Lower leg skin (tissue), 4 donors: ENCODE measurements around the gene ENTR1. TPM values are rescaled to one million over a fixed set of nuclear protein-coding genes. Genes with fewer than 3 reads are reported as not detected.

Source experiments
- DNase-seq, 2 donors: peaks; one replicate each; pipeline ENCODE4 v3.0.0-alpha.2; 2019; ENCODE audit warnings: low spot score in 2 of 2
- H3K4me3 ChIP-seq: fragments of 200-600 bp; sonication (generic); 2 replicates; pipeline ENCODE4 v1.5.1; 2017; ENCODE audit warnings: mild to moderate bottlenecking, low read depth; ENCODE audit not compliant: poor library complexity, severe bottlenecking
- POLR2A ChIP-seq, 2 donors: fragments of 450-650 bp; IDR thresholded peaks; one replicate each; pipeline ENCODE4 v1.6.1; 2016 to 2017; ENCODE audit warnings: antibody characterized with exemption in 2 of 2, mild to moderate bottlenecking in 1 of 2, moderate library complexity in 1 of 2
- WGBS, 2 donors: methylation state at CpG; one replicate each; pipeline ENCODE4 v1.1.5; 2018; 5-methylcytosine and 5-hydroxymethylcytosine counted together
- intact Hi-C: fragments of 100-400 bp; cut with DNase I; formaldehyde crosslinking; loops from one replicate; pipeline ENCODE4 v1.15.0; 2023; ENCODE audit warnings: low total_unique reads
- total RNA-seq, 4 donors: library from RNA; depleted of rRNA; stranded (reverse); fragments of >200 nt; gene quantifications; one replicate each; pipeline ENCODE4 v1.1.0, GENCODE V29; 2016
- TF ChIP-seq, protein P1 (sequence below), 3 donors: fragments of 450-650 bp; IDR thresholded peaks; one replicate each; pipeline ENCODE4 v1.5.1; 2016; ENCODE audit warnings: antibody characterized with exemption in 3 of 3, mild to moderate bottlenecking in 3 of 3, moderate library complexity in 2 of 3

ENTR1 gene
- total RNA-seq, 4 donors from 2014 or later = 29.8 to 46.2 (median 36.6) TPM

DNA sequence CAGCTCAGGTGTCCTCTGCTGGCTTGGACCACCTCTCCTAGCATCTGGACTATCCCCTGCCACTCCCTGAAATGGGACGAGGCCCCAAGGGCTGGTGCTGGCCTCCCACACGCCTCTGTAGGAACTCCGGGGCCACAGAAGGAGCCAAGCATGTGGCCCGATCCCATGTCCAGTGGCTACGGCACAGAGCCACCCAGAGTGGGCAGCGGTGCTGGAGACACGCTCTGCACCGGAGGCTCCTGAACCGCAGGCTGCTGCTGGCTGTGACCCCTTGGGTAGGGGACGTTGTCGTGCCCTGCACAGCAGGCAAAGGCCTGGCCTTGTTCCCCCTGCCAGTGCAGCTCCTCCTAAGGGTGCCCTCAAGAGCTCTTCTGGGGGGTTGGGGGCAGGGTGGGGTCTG lies 30.5 kb downstream of the ENTR1 start:
- WGBS, 2 donors = 76 to 89% methylated on average over 4 to 11 of the region's 11 CpGs
- intact Hi-C loops = no loop called here
- no peak for DNase-seq
- TF ChIP-seq, protein P1, sequence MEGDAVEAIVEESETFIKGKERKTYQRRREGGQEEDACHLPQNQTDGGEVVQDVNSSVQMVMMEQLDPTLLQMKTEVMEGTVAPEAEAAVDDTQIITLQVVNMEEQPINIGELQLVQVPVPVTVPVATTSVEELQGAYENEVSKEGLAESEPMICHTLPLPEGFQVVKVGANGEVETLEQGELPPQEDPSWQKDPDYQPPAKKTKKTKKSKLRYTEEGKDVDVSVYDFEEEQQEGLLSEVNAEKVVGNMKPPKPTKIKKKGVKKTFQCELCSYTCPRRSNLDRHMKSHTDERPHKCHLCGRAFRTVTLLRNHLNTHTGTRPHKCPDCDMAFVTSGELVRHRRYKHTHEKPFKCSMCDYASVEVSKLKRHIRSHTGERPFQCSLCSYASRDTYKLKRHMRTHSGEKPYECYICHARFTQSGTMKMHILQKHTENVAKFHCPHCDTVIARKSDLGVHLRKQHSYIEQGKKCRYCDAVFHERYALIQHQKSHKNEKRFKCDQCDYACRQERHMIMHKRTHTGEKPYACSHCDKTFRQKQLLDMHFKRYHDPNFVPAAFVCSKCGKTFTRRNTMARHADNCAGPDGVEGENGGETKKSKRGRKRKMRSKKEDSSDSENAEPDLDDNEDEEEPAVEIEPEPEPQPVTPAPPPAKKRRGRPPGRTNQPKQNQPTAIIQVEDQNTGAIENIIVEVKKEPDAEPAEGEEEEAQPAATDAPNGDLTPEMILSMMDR (IDR thresholded peaks at IDR 0.05) = no peak
- TF ChIP-seq POLR2A (IDR thresholded peaks at IDR 0.05) = no peak
- H3K4me3 ChIP-seq = no peak overlapping the region

DNA sequence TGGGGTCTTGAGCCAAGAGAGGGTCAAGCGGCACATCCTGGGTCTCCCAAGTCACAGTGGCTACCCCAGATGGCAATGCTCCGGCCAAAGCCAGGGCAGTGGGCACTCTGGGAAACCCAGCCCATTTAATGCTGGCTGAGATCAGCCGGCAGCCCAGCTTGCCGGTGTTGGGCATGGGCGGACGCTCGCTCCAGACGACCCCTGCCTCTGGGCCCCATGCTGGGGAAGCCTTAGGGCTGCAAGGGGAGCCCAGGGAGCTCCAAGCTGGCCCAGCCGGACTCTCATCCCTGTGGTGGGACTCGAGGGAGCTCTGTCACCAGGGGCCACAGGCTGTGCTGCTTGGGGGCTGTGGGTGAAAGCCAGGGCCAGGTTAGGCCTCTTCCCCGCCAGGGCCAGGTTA lies 31.0 kb downstream of the ENTR1 start:
- 82 to 93% methylated on average over 5 to 7 of the region's 11 CpGs for WGBS, 2 donors
- intact Hi-C loops = no loop called here
- no peak for TF ChIP-seq POLR2A (IDR thresholded peaks at IDR 0.05)
- TF ChIP-seq, protein P1 (IDR thresholded peaks at IDR 0.05) = no peak
- DNase-seq = no peak
- no peak overlapping the region for H3K4me3 ChIP-seq

DNA sequence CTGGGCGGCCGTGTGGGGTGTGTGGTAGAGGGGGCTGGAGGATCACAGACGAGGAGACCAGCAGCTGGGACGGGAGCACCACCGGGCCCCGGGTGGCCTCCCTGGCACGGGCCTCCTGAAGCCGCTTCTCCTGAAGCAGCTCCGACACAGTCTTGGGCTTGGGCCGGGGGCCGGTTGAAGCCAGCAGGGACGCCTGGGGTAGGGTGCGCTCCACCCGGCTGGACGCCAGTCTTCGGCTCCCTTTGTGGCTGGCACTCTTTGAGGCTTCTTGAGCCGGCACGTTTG lies 31.5 kb downstream of the ENTR1 start:
- no peak for DNase-seq
- 83 to 89% methylated on average over 13 to 16 of the region's 18 CpGs for WGBS, 2 donors
- TF ChIP-seq, protein P1 (IDR thresholded peaks at IDR 0.05) = no peak
- TF ChIP-seq POLR2A (IDR thresholded peaks at IDR 0.05) = no peak
- no peak overlapping the region for H3K4me3 ChIP-seq
- intact Hi-C loops = no loop called here

DNA sequence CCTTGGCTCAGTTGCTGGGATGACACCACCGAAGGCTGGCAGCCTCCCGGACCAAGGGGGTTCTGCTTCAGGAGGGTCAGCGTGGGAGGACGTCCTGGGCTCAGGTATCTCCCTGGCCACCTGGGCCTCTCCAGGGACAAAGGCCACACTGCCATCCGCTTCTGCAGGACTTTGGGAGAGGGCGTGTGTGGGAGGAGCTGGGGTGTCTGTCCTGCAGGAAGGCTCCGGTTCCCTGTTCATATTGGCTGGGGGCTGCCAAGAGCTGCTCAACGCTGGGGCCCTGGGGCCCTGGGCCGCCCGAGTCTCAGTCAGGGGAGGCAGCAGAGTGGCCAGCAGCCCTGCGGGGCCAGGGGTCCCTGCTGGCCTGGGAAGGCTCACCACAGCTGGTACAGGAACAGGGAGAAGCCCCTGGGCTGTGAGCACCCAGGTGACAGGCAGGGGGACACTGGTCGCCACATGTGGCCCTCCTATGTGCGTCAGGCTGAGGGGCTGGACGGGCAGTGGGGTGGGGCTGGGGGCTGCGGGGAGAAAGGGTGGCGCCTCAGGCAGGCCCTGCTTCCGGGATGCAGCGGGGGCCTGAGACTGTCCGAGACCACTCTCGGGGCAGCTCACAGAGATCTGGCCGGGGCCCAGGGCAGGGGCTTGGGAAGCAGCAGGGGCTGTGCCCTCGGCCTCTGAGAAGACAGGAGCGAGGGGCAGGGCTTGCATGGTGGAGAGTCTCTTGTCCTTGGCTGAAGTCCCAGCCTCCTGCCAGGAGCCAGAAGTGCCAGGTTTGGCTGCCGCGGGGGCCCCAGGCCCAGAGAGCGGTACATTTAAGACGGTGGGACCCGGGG lies 32.0 kb downstream of the ENTR1 start:
- intact Hi-C loops = no loop called here
- TF ChIP-seq, protein P1 (IDR thresholded peaks at IDR 0.05) = no peak
- no peak for TF ChIP-seq POLR2A (IDR thresholded peaks at IDR 0.05)
- no peak for DNase-seq
- 86 to 89% methylated on average over 17 to 23 of the region's 28 CpGs for WGBS, 2 donors
- H3K4me3 ChIP-seq = no peak overlapping the region

DNA sequence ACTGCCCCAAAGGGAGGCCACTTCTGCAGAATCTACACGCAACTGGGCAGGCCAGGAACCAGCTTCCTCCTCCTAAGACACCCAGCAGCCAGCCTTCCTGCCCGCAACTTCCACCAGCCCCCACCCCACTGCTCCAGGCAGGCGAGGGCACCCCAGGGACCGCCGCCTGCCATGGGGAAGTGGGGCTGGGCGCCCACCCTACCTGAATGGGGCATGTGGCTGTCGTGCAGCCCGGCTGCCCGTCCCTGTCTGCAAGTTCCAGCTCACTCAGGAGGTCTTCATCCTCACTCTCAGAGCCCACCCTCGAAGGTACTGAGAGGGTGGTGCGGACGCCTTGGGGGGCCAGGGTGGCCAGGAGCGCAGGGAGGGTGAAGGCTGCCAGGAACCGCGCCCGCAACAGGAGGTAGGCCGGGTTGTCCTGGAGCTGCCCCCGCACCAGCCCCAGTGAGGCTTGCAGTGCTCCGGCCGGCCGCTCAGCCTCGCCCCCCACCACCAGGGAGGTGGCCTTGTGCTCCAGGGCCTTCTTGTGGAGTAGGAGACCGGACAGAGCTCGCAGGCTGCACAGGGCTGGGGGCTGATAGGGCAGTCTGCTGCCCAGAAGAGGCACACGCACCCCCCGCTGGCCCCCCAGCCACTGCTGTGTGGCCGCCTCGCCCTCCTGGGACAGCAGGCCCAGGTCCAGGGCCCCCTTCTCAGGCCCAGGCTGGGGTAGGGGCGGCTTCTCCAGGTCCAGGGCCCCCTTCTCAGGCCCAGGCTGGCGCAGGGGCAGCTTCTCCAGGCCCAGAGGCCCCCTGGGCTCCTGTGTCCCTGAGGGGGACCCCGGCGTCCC lies 32.9 kb downstream of the ENTR1 start:
- WGBS, 2 donors = 78 to 79% methylated on average over 24 to 26 of the region's 32 CpGs
- intact Hi-C loops = no loop called here
- DNase-seq = no peak

More for the DNA sequence above, 32.9 kb downstream of the ENTR1 start:
- TF ChIP-seq, protein P1 (IDR thresholded peaks at IDR 0.05) = no peak
- TF ChIP-seq POLR2A (IDR thresholded peaks at IDR 0.05) = no peak
- no peak overlapping the region for H3K4me3 ChIP-seq
